AG20443 (cell line): Measurements from ENCODE around the gene CRYBG1.
"Not testable (repeated sequence)": the region's sequence is repeated elsewhere in the genome, so short reads cannot be mapped to it uniquely, and the experiment has no call there.

Source experiments
- DNase-seq: peaks from one replicate; pipeline ENCODE4 v3.0.0; 2012; ENCODE audit warnings: low spot score, mixed read lengths

Gene CRYBG1

GRCh38 chr6:106586815-106587415 lies 226.4 kb downstream of the CRYBG1 start:
- DNase-seq = no peak

- not testable (repeated sequence) for DNase-seq
Observed at GRCh38 chr6:106588937-106589336, 228.4 kb downstream of the CRYBG1 start.

GRCh38 chr6:106591111-106591825 lies 230.8 kb downstream of the CRYBG1 start:
- DNase-seq = peak; percentile 90

- no peak for DNase-seq
Observed at GRCh38 chr6:106599440-106599839, 238.9 kb downstream of the CRYBG1 start.

GRCh38 chr6:106600329-106600728 lies 239.8 kb downstream of the CRYBG1 start:
- DNase-seq = no peak

GRCh38 chr6:106608080-106608668 lies 247.7 kb downstream of the CRYBG1 start:
- DNase-seq = peak; percentile 63

- DNase-seq = peak; percentile 12
Observed at GRCh38 chr6:106609699-106610098, 249.2 kb downstream of the CRYBG1 start.

GRCh38 chr6:106611030-106611429 lies 250.5 kb downstream of the CRYBG1 start:
- no peak for DNase-seq

- DNase-seq = no peak
Observed at GRCh38 chr6:106612671-106613416, 252.3 kb downstream of the CRYBG1 start.

- no peak for DNase-seq
Observed at GRCh38 chr6:106613590-106613989, 253.1 kb downstream of the CRYBG1 start.

GRCh38 chr6:106614166-106614565 lies 253.6 kb downstream of the CRYBG1 start:
- DNase-seq = no peak

GRCh38 chr6:106614592-106615257 lies 254.2 kb downstream of the CRYBG1 start:
- DNase-seq = no peak

GRCh38 chr6:106617302-106617701 lies 256.8 kb downstream of the CRYBG1 start:
- no peak for DNase-seq

GRCh38 chr6:106617857-106618256 lies 257.3 kb downstream of the CRYBG1 start:
- no peak for DNase-seq

GRCh38 chr6:106618324-106618723 lies 257.8 kb downstream of the CRYBG1 start:
- DNase-seq = no peak

- no peak for DNase-seq
Observed at GRCh38 chr6:106619223-106619622, 258.7 kb downstream of the CRYBG1 start.

GRCh38 chr6:106620931-106621672 lies 260.6 kb downstream of the CRYBG1 start:
- DNase-seq = no peak
